HepG2 (cell line): ENCODE measurements around the gene DOC2A. TPM values are rescaled to one million over a fixed set of nuclear protein-coding genes. Genes with fewer than 3 reads are reported as not detected.

ENCODE experiments used
- KLF11 ChIP-seq: IDR thresholded peaks from 2 replicates; pipeline ENCODE4 v1.6.1; 2016; ENCODE audit warnings: missing compliant biosample characterization
- KLF15 ChIP-seq: sonication (generic); formaldehyde crosslinking; IDR thresholded peaks from 2 replicates; pipeline ENCODE4 v1.8.1; 2023; ENCODE audit warnings: borderline replicate concordance, mild to moderate bottlenecking, inconsistent platforms, missing genetic modification reagents, mixed read lengths
- SMAD3 ChIP-seq: sonication (generic); formaldehyde crosslinking; IDR thresholded peaks from 2 replicates; pipeline ENCODE4 v1.4.0; 2020; ENCODE audit warnings: missing genetic modification reagents
- TCF7L2 ChIP-seq: IDR thresholded peaks from 2 replicates; pipeline ENCODE4 v1.6.1; 2011; ENCODE audit warnings: mild to moderate bottlenecking, low read depth, low read length, moderate library complexity
- TSC22D2 ChIP-seq: sonication (generic); formaldehyde crosslinking; IDR thresholded peaks from 2 replicates; pipeline ENCODE4 v1.5.1; 2020; ENCODE audit warnings: missing genetic modification reagents, mild to moderate bottlenecking, borderline replicate concordance
- ZNF674 ChIP-seq: sonication (generic); formaldehyde crosslinking; IDR thresholded peaks from 2 replicates; pipeline ENCODE4 v1.5.0; 2020; ENCODE audit warnings: low read depth, mild to moderate bottlenecking, missing genetic modification reagents
- polyA plus RNA-seq, 8 experiments: library from polyadenylated mRNA; depleted of rRNA in 3 of 8; stranded (reverse) in 7 of 8; unstranded in 1 of 8; fragments of >200 nt; fragmentation: Illumina TruSeq in 4 of 8; extraction: Trizol in 4 of 8; gene quantifications; 2 replicates each; pipeline versions ENCODE4 v1.2.1 to v1.2.3, GENCODE V29; 2011 to 2016; ENCODE audit warnings: low read depth in 4 of 8, missing spikeins in 1 of 8, mixed read lengths in 1 of 8; ENCODE audit not compliant: insufficient read depth in 1 of 8
- total RNA-seq, 5 experiments: library from RNA; depleted of rRNA; stranded (reverse); fragments of >200 nt; fragmentation: Illumina TruSeq; extraction: Trizol; gene quantifications; 2 replicates each; pipeline ENCODE4 v1.2.3, GENCODE V29; 2016; ENCODE audit warnings: low read depth in 1 of 5
- TF ChIP-seq, protein P1 (sequence below): sonication (generic); formaldehyde crosslinking; IDR thresholded peaks from 2 replicates; pipeline ENCODE4 v1.5.0; 2020; ENCODE audit warnings: mild to moderate bottlenecking, missing genetic modification reagents
- TF ChIP-seq, protein P2 (sequence below): sonication (generic); formaldehyde crosslinking; IDR thresholded peaks from 2 replicates; pipeline ENCODE4 v1.4.0; 2020; ENCODE audit warnings: missing genetic modification reagents, borderline replicate concordance
- TF ChIP-seq, protein P3 (sequence below): IDR thresholded peaks from 2 replicates; pipeline ENCODE4 v1.6.1; 2016; ENCODE audit warnings: low read depth, missing genetic modification reagents, missing compliant biosample characterization
- TF ChIP-seq, protein P4 (sequence below): sonication (generic); formaldehyde crosslinking; IDR thresholded peaks from 2 replicates; pipeline ENCODE4; 2020; ENCODE audit warnings: missing genetic modification reagents, mild to moderate bottlenecking, borderline replicate concordance
- TF ChIP-seq, protein P5 (sequence below): sonication (generic); formaldehyde crosslinking; IDR thresholded peaks from 2 replicates; pipeline ENCODE4 v1.4.0; 2020; ENCODE audit warnings: missing genetic modification reagents

The DOC2A gene
- total and polyA plus RNA-seq, 2 of the 13 experiments (the other 11 are each of a cell fraction or from before 2014, with no cell fraction given): 0.15 to 0.55 TPM

DNA sequence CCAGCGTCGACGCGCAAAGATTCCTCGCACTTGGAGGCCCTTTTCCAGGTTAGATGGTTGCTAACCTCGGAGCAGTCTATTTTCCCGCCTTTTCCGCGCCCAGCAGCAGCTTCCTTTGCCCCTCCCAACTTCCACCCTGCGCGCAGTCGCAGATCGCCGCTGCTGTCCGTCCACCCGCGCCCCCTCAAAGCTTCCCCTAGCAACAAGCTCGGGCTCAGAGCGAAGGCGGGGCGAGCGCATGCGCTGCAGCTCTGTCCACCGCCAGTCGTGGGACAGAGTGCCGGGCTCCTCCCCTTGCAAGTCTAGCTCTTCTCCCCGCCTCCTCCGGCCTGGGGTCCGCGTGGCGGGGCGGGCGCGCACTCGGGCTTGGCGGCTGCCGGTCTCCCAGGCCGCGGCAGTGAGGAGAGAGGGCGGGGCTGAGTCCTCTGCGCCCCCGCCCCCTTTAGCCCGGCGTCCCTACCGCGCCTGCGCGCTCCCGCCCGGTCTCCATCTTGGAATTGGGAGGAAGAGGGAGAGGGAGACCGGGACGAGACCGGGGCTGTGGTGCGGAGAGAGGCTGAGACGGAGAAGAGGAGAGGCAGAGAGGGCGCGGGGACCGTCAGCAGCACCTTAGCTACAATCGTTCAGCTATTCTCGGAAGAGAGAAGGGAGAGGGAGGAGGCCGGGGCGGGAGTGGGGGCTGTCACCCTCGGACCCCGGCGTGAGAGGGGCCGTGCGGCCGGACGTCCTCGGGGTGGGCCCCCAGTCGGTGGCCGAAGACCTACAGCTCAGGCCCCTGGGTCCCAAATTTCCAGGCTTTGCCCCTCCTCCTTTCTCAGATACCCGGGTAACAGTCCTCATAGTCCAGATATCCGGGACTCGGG lies 37.2 kb downstream of the DOC2A start, which contains the start of gene TAOK2 (continued):
- TF ChIP-seq, protein P1, sequence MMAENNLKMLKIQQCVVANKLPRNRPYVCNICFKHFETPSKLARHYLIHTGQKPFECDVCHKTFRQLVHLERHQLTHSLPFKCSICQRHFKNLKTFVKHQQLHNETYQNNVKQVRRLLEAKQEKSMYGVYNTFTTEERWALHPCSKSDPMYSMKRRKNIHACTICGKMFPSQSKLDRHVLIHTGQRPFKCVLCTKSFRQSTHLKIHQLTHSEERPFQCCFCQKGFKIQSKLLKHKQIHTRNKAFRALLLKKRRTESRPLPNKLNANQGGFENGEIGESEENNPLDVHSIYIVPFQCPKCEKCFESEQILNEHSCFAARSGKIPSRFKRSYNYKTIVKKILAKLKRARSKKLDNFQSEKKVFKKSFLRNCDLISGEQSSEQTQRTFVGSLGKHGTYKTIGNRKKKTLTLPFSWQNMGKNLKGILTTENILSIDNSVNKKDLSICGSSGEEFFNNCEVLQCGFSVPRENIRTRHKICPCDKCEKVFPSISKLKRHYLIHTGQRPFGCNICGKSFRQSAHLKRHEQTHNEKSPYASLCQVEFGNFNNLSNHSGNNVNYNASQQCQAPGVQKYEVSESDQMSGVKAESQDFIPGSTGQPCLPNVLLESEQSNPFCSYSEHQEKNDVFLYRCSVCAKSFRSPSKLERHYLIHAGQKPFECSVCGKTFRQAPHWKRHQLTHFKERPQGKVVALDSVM (CRISPR knock-in tag): peak; percentile 77
- TF ChIP-seq, protein P2, sequence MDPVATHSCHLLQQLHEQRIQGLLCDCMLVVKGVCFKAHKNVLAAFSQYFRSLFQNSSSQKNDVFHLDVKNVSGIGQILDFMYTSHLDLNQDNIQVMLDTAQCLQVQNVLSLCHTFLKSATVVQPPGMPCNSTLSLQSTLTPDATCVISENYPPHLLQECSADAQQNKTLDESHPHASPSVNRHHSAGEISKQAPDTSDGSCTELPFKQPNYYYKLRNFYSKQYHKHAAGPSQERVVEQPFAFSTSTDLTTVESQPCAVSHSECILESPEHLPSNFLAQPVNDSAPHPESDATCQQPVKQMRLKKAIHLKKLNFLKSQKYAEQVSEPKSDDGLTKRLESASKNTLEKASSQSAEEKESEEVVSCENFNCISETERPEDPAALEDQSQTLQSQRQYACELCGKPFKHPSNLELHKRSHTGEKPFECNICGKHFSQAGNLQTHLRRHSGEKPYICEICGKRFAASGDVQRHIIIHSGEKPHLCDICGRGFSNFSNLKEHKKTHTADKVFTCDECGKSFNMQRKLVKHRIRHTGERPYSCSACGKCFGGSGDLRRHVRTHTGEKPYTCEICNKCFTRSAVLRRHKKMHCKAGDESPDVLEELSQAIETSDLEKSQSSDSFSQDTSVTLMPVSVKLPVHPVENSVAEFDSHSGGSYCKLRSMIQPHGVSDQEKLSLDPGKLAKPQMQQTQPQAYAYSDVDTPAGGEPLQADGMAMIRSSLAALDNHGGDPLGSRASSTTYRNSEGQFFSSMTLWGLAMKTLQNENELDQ: peak; percentile 18; the same call in 1 of the 2 replicates
- TF ChIP-seq KLF11 (CRISPR knock-in tag): no peak
- no peak for TF ChIP-seq TCF7L2
- TF ChIP-seq, protein P3, sequence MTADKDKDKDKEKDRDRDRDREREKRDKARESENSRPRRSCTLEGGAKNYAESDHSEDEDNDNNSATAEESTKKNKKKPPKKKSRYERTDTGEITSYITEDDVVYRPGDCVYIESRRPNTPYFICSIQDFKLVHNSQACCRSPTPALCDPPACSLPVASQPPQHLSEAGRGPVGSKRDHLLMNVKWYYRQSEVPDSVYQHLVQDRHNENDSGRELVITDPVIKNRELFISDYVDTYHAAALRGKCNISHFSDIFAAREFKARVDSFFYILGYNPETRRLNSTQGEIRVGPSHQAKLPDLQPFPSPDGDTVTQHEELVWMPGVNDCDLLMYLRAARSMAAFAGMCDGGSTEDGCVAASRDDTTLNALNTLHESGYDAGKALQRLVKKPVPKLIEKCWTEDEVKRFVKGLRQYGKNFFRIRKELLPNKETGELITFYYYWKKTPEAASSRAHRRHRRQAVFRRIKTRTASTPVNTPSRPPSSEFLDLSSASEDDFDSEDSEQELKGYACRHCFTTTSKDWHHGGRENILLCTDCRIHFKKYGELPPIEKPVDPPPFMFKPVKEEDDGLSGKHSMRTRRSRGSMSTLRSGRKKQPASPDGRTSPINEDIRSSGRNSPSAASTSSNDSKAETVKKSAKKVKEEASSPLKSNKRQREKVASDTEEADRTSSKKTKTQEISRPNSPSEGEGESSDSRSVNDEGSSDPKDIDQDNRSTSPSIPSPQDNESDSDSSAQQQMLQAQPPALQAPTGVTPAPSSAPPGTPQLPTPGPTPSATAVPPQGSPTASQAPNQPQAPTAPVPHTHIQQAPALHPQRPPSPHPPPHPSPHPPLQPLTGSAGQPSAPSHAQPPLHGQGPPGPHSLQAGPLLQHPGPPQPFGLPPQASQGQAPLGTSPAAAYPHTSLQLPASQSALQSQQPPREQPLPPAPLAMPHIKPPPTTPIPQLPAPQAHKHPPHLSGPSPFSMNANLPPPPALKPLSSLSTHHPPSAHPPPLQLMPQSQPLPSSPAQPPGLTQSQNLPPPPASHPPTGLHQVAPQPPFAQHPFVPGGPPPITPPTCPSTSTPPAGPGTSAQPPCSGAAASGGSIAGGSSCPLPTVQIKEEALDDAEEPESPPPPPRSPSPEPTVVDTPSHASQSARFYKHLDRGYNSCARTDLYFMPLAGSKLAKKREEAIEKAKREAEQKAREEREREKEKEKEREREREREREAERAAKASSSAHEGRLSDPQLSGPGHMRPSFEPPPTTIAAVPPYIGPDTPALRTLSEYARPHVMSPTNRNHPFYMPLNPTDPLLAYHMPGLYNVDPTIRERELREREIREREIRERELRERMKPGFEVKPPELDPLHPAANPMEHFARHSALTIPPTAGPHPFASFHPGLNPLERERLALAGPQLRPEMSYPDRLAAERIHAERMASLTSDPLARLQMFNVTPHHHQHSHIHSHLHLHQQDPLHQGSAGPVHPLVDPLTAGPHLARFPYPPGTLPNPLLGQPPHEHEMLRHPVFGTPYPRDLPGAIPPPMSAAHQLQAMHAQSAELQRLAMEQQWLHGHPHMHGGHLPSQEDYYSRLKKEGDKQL (CRISPR knock-in tag): no peak
- peak; percentile 76 for TF ChIP-seq KLF15 (CRISPR knock-in tag)
- peak; percentile 26; the same call in 1 of the 2 replicates for TF ChIP-seq TSC22D2
- peak; percentile 26; the same call in 1 of the 2 replicates for TF ChIP-seq ZNF674
- TF ChIP-seq, protein P4, sequence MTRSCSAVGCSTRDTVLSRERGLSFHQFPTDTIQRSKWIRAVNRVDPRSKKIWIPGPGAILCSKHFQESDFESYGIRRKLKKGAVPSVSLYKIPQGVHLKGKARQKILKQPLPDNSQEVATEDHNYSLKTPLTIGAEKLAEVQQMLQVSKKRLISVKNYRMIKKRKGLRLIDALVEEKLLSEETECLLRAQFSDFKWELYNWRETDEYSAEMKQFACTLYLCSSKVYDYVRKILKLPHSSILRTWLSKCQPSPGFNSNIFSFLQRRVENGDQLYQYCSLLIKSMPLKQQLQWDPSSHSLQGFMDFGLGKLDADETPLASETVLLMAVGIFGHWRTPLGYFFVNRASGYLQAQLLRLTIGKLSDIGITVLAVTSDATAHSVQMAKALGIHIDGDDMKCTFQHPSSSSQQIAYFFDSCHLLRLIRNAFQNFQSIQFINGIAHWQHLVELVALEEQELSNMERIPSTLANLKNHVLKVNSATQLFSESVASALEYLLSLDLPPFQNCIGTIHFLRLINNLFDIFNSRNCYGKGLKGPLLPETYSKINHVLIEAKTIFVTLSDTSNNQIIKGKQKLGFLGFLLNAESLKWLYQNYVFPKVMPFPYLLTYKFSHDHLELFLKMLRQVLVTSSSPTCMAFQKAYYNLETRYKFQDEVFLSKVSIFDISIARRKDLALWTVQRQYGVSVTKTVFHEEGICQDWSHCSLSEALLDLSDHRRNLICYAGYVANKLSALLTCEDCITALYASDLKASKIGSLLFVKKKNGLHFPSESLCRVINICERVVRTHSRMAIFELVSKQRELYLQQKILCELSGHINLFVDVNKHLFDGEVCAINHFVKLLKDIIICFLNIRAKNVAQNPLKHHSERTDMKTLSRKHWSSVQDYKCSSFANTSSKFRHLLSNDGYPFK (CRISPR knock-in tag): peak; percentile 57; the same call in 1 of the 2 replicates
- TF ChIP-seq, protein P5, sequence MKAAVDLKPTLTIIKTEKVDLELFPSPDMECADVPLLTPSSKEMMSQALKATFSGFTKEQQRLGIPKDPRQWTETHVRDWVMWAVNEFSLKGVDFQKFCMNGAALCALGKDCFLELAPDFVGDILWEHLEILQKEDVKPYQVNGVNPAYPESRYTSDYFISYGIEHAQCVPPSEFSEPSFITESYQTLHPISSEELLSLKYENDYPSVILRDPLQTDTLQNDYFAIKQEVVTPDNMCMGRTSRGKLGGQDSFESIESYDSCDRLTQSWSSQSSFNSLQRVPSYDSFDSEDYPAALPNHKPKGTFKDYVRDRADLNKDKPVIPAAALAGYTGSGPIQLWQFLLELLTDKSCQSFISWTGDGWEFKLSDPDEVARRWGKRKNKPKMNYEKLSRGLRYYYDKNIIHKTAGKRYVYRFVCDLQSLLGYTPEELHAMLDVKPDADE (CRISPR knock-in tag): 0 out of 2 replicates have a peak, but pooled peaks have one; percentile 57
- 0 out of 2 replicates have a peak, but pooled peaks have one; percentile 18 for TF ChIP-seq SMAD3 (CRISPR knock-in tag)
